ENCODE data around the gene SRC.

SRC gene

DNA sequence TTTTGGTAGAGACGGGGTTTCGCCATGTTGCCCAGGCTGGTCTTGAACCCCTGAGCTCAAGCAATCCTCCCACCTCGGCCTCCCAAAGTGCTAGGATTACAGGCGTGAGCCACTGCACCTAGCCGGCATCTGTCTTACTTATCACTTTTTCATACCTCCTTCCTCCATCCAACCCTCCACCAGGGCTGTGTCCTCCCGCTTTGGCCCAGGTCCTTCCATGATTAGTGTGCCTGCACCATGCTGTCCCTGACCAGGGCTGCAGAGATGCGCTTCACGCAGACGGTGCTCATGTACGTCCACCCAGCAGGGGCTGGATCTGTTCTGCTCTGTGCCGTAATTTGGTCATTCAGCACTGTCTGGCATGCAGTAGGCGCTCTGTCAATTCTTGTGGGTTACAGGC is 85.8 kb downstream of the SRC start:
- H3K27ac ChIP-seq, result no peak overlapping the region
- ChIA-PET POLR2A (ENCODE audit: low non-redundant PET) (no interaction called here), CTCF (no interaction called here)
- TF ChIP-seq, protein P1, sequence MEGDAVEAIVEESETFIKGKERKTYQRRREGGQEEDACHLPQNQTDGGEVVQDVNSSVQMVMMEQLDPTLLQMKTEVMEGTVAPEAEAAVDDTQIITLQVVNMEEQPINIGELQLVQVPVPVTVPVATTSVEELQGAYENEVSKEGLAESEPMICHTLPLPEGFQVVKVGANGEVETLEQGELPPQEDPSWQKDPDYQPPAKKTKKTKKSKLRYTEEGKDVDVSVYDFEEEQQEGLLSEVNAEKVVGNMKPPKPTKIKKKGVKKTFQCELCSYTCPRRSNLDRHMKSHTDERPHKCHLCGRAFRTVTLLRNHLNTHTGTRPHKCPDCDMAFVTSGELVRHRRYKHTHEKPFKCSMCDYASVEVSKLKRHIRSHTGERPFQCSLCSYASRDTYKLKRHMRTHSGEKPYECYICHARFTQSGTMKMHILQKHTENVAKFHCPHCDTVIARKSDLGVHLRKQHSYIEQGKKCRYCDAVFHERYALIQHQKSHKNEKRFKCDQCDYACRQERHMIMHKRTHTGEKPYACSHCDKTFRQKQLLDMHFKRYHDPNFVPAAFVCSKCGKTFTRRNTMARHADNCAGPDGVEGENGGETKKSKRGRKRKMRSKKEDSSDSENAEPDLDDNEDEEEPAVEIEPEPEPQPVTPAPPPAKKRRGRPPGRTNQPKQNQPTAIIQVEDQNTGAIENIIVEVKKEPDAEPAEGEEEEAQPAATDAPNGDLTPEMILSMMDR (conservative IDR thresholded peaks at IDR 0.05; ENCODE audit: low read depth), result no peak
- no peak for DNase-seq (ENCODE audit: low spot score)

DNA sequence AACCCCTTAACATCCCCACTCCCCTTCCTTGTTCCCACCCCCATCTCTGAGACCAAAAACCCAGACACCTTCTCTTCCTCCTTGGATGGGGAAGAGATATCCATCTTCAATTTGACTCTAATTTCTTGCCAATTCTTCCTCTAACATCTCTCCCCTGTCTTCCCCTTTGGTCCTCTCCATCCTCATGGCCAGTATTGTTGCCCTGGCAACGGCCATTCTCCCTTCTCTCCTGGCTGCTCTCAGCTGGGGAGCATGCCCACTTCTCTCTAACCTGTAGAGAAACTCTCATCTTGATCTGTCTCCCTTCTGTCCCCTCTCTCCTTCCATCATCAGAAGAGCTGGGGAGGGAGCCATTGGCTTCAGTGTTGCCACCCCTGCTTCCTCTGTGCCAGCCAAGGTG is 86.7 kb downstream of the SRC start:
- CTCF ChIA-PET, result no interaction called here

DNA sequence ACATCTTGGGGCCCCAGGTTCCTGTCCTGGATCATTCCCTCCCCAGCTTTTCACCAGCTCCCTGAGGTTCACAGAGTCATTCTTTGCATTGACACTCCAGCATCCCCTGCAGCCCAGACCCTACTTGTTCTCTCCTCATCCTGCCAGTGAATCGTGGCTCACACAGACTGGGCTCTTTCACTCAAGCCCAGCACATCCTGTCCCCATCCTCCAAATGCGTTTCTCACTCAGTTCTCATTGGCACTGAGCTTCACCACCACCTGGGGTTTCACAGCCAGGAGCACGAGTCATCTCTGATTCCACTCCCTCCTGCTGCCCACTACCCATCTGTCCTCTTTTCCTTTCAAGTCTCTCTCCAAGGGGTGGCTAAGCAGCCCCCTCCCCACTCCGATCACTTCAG is 89.7 kb downstream of the SRC start:
- CTCF ChIA-PET, result interaction anchor here (0.6 kb wide), 2 partner anchors 10 to 90 kb away, joined by 3 to 4 read pairs; no protein-coding TSS in a partner anchor
- TF ChIP-seq, protein P1 (conservative IDR thresholded peaks at IDR 0.05; ENCODE audit: low read depth), result no peak
- no peak overlapping the region for H3K27ac ChIP-seq
- POLR2A ChIA-PET (ENCODE audit: low non-redundant PET), result no interaction called here
- no peak for DNase-seq (ENCODE audit: low spot score)

More for the DNA sequence above, 86.7 kb downstream of the SRC start:
- no peak for DNase-seq (ENCODE audit: low spot score)
- TF ChIP-seq, protein P1 (conservative IDR thresholded peaks at IDR 0.05; ENCODE audit: low read depth), result no peak
- POLR2A ChIA-PET (ENCODE audit: low non-redundant PET), result no interaction called here
- H3K27ac ChIP-seq, result no peak overlapping the region

DNA sequence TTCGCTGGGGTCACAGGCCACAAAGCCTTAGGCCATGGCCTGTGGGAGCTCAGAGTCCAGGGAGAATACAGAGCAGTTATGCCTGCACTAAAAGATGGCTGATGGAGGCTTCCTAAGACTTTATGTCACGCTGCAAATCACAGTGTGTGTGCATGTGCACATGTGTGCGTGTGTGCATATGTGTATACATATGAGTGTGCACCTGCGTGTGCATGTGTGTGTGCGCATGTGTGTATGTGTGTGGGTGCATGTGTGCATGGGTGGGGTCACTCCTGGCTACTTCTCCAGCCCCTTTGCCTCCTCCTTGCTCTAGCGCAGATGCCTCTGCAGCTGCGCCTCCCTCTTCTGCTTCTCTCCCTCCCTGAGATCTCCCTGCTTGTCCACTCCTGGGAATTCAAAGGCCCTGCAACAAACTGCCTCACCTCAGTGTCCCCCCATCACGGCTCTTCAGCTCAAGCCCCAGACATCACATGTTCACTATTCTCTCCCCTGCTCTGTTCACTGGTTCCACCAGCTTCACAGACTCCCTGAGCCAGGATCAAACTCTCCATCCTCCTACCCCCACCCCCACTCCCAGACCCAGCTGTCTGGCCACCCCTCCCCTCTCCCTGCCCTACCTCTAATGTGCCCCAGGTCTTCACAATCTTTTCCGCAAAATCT is 90.7 kb downstream of the SRC start:
- TF ChIP-seq, protein P1 (conservative IDR thresholded peaks at IDR 0.05; ENCODE audit: low read depth), result no peak
- no peak for DNase-seq (ENCODE audit: low spot score)
- CTCF ChIA-PET, result interaction anchor here (0.7 to 1.0 kb wide), 2 partner anchors 26 to 1544 kb away, joined by 3 read pairs; no protein-coding TSS in a partner anchor
- POLR2A ChIA-PET (ENCODE audit: low non-redundant PET), result no interaction called here
- H3K27ac ChIP-seq, result no peak overlapping the region

DNA sequence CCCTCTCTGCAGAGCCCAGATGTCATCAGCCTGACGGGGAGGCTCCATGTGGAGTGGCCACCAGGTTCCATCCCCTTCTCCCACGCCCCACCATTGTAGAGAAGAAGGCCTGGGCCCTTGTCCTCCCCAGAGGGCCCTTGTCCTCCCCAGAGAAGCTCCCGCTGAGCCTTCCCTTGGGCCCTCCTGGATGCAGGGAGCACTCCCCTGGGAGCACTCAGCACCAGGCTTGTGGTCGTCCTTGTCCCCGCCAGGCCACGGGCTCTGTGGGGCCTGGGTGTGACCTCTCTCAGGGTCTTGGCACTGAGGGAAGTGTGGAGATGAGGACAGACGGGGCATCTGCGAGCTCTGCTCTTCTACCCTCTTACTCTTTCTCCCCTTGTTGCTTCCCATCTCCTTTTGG is 91.7 kb downstream of the SRC start:
- TF ChIP-seq, protein P1 (conservative IDR thresholded peaks at IDR 0.05; ENCODE audit: low read depth), result no peak
- CTCF ChIA-PET, result no interaction called here
- DNase-seq (ENCODE audit: low spot score), result no peak
- no peak overlapping the region for H3K27ac ChIP-seq
- POLR2A ChIA-PET (ENCODE audit: low non-redundant PET), result no interaction called here

DNA sequence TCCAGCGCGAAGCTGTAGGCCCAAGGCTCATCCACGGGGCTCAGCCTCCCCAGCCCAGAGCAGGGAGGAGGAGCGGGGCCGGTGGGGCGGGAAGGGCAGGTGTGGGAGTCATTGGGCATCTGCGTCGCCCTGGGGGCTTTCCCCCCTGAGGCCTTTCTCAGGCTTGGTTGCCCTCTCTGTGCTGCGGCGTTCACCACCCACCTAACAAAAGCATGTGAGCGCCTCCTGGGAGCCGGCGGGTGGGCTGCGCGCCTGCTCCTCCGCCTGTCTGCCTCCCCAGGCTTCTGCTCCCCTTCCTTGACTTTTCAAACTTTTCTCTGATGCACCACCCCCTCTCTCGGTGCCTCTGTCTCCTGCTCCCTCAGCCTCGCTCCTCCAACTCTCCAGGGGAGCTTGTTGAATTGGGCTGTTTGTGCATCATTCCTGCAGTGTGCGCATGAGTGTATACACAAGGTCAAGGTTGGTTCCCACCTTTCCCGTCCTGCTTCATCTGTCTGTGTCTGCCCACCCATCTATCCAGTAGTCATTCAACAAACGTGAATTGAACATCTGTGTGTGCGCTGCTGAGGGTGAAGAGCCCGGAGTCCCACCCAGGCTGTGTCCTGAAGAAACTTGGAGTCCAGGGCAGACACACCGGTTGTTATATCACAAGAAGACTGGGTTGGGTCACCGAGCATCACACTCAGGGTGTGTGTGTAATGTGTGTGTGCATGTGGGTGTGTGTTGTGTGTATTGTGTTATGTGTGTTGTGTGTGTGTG is 92.7 kb downstream of the SRC start:
- DNase-seq (ENCODE audit: low spot score), result no peak
- H3K27ac ChIP-seq, result no peak overlapping the region
- TF ChIP-seq, protein P1 (conservative IDR thresholded peaks at IDR 0.05; ENCODE audit: low read depth), result no peak
- POLR2A ChIA-PET (ENCODE audit: low non-redundant PET), result no interaction called here
- CTCF ChIA-PET, result no interaction called here

Data from RWPE1 (cell line).